WTC11 (cell line): ENCODE measurements around the gene MDK.

Experiments used
- CTCF ChIP-seq: fragments of 200-600 bp; IDR thresholded peaks from 2 replicates; pipeline ENCODE4 v1.8.0; 2022; ENCODE audit warnings: antibody characterized with exemption
- ESRRA ChIP-seq: sonication (generic); formaldehyde crosslinking; IDR thresholded peaks from 2 replicates; pipeline ENCODE4 v1.8.1; 2022; ENCODE audit warnings: mild to moderate bottlenecking, missing genetic modification reagents, borderline replicate concordance
- ETV6 ChIP-seq: sonication (generic); formaldehyde crosslinking; IDR thresholded peaks from 2 replicates; pipeline ENCODE4 v1.8.1; 2022; ENCODE audit warnings: mild to moderate bottlenecking, missing genetic modification reagents
- FOXK1 ChIP-seq: sonication (generic); formaldehyde crosslinking; IDR thresholded peaks from 2 replicates; pipeline ENCODE4 v1.8.0; 2022; ENCODE audit warnings: mild to moderate bottlenecking, moderate library complexity, missing genetic modification reagents
- HMGXB4 ChIP-seq: sonication (generic); formaldehyde crosslinking; IDR thresholded peaks from 2 replicates; pipeline ENCODE4 v1.8.1; 2023; ENCODE audit warnings: mild to moderate bottlenecking, moderate library complexity, missing genetic modification reagents
- JUN ChIP-seq: sonication (generic); formaldehyde crosslinking; IDR thresholded peaks from 2 replicates; pipeline ENCODE4 v1.8.0; 2023; ENCODE audit warnings: mild to moderate bottlenecking, missing genetic modification reagents
- PREB ChIP-seq: sonication (generic); formaldehyde crosslinking; IDR thresholded peaks from 2 replicates; pipeline ENCODE4 v1.8.1; 2022; ENCODE audit warnings: mild to moderate bottlenecking, missing genetic modification reagents, moderate library complexity, borderline replicate concordance

GRCh38 chr11:46367244-46367915 lies 14.1 kb upstream of the MDK start:
- TF ChIP-seq JUN (CRISPR knock-in tag) (no peak), HMGXB4 (peak; percentile 64), CTCF (peak; percentile 96), ESRRA (CRISPR knock-in tag) (no peak), ETV6 (CRISPR knock-in tag) (no peak), FOXK1 (CRISPR knock-in tag) (no peak), PREB (CRISPR knock-in tag) (no peak)
